ENCODE data around the gene SAP130.

SAP130 gene

GRCh38 chr2:127932199-127932876, 95.5 kb downstream of the SAP130 start:
- no peak overlapping the region for H3K4me3 ChIP-seq (ENCODE audit: low read depth, low read length)
- no peaks in the 10 kb centered on the region for H3K36me3 ChIP-seq
- H3K9me3 ChIP-seq = no peaks in the 10 kb centered on the region
- DNase-seq = no peak
- H3K27me3 ChIP-seq = no peaks in the 10 kb centered on the region
- no peak for TF ChIP-seq CTCF (IDR thresholded peaks at IDR 0.05; ENCODE audit: low read depth, low read length)
- H3K4me1 ChIP-seq = no peaks in the 10 kb centered on the region

GRCh38 chr2:127929449-127929848, 98.4 kb downstream of the SAP130 start:
- Histone ChIP-seq H3K4me3 (ENCODE audit: low read depth, low read length) (no peak overlapping the region), H3K27me3 (no peaks in the 10 kb centered on the region), H3K36me3 (no peaks in the 10 kb centered on the region), H3K4me1 (no peaks in the 10 kb centered on the region), H3K9me3 (no peaks in the 10 kb centered on the region)
- TF ChIP-seq CTCF (IDR thresholded peaks at IDR 0.05; ENCODE audit: low read depth, low read length) = no peak
- DNase-seq = no peak

GRCh38 chr2:127927384-127927783, 100.5 kb downstream of the SAP130 start:
- Histone ChIP-seq H3K4me1 (no peaks in the 10 kb centered on the region), H3K4me3 (ENCODE audit: low read depth, low read length) (no peak overlapping the region), H3K9me3 (no peaks in the 10 kb centered on the region), H3K27me3 (no peaks in the 10 kb centered on the region), H3K36me3 (no peaks in the 10 kb centered on the region)
- TF ChIP-seq CTCF (IDR thresholded peaks at IDR 0.05; ENCODE audit: low read depth, low read length) = no peak
- no peak for DNase-seq

GRCh38 chr2:127917916-127918315, 109.9 kb downstream of the SAP130 start:
- no peak for DNase-seq
- Histone ChIP-seq H3K36me3 (no peaks in the 10 kb centered on the region), H3K4me3 (ENCODE audit: low read depth, low read length) (no peak overlapping the region), H3K9me3 (no peaks in the 10 kb centered on the region), H3K27me3 (no peaks in the 10 kb centered on the region), H3K4me1 (no peaks in the 10 kb centered on the region)
- TF ChIP-seq CTCF (IDR thresholded peaks at IDR 0.05; ENCODE audit: low read depth, low read length) = no peak

- Histone ChIP-seq H3K4me3 (ENCODE audit: low read depth, low read length) (no peak overlapping the region), H3K27me3 (no peaks in the 10 kb centered on the region), H3K9me3 (no peaks in the 10 kb centered on the region), H3K36me3 (no peaks in the 10 kb centered on the region), H3K4me1 (no peaks in the 10 kb centered on the region)
- DNase-seq = no peak
- TF ChIP-seq CTCF (IDR thresholded peaks at IDR 0.05; ENCODE audit: low read depth, low read length) = no peak
Observed at GRCh38 chr2:127913808-127914457, 113.9 kb downstream of the SAP130 start.

- H3K4me1 ChIP-seq = no peaks in the 10 kb centered on the region
- H3K36me3 ChIP-seq = no peaks in the 10 kb centered on the region
- no peak for TF ChIP-seq CTCF (IDR thresholded peaks at IDR 0.05; ENCODE audit: low read depth, low read length)
- no peak overlapping the region for H3K4me3 ChIP-seq (ENCODE audit: low read depth, low read length)
- H3K9me3 ChIP-seq = no peaks in the 10 kb centered on the region
- DNase-seq = no peak
- no peaks in the 10 kb centered on the region for H3K27me3 ChIP-seq
Observed at GRCh38 chr2:127911737-127912136, 116.1 kb downstream of the SAP130 start.
